Mesenchymal stem cell (in vitro differentiated cells and primary cell): ENCODE measurements around the gene CBX4.

Experiments
- DNase-seq: peaks from one replicate; pipeline ENCODE4 v3.0.0-alpha.2; 2013
- H2AFZ ChIP-seq: one replicate; pipeline ENCODE4 v1.6.1; 2013; ENCODE audit warnings: low read depth, mild to moderate bottlenecking, control low read depth, inconsistent platforms, low read length, moderate library complexity
- H2AK5ac ChIP-seq: 2 replicates; pipeline ENCODE4 v1.6.1; 2013; ENCODE audit warnings: low read length, moderate library complexity, mild to moderate bottlenecking, inconsistent platforms; ENCODE audit not compliant: severe bottlenecking
- H2BK120ac ChIP-seq: one replicate; pipeline ENCODE4 v1.6.1; 2013; ENCODE audit warnings: low read depth, mild to moderate bottlenecking, inconsistent platforms, low read length, moderate library complexity
- H2BK12ac ChIP-seq, 2 experiments: one replicate each; pipeline ENCODE4 v1.6.1; 2013; ENCODE audit warnings: inconsistent platforms in 2 of 2, low read length in 2 of 2, mild to moderate bottlenecking in 2 of 2, moderate library complexity in 2 of 2, control low read depth in 1 of 2
- H2BK15ac ChIP-seq: one replicate; pipeline ENCODE4 v1.6.1; 2013; ENCODE audit warnings: mild to moderate bottlenecking, low read depth, inconsistent platforms; ENCODE audit not compliant: poor library complexity, severe bottlenecking
- H2BK5ac ChIP-seq: 2 replicates; pipeline ENCODE4 v1.6.1; 2013; ENCODE audit warnings: low read depth, mild to moderate bottlenecking, low read length, control low read depth, inconsistent platforms; ENCODE audit not compliant: poor library complexity, severe bottlenecking
- H3K14ac ChIP-seq, 2 experiments: one replicate each; pipeline ENCODE4 v1.6.1; 2013; ENCODE audit warnings: inconsistent platforms in 2 of 2, low read length in 2 of 2, control low read depth in 1 of 2, mild to moderate bottlenecking in 1 of 2, moderate library complexity in 1 of 2
- H3K18ac ChIP-seq, 2 experiments: one replicate each; pipeline ENCODE4 v1.6.1; 2013; ENCODE audit warnings: inconsistent platforms in 2 of 2, low read length in 2 of 2, control low read depth in 1 of 2, low read depth in 1 of 2, mild to moderate bottlenecking in 1 of 2
- H3K23ac ChIP-seq, 2 experiments: one replicate each; pipeline ENCODE4 v1.6.1; 2013; ENCODE audit warnings: inconsistent platforms in 2 of 2, low read length in 2 of 2, mild to moderate bottlenecking in 2 of 2, moderate library complexity in 2 of 2, control low read depth in 1 of 2
- H3K27ac ChIP-seq: 2 replicates; pipeline ENCODE4 v1.5.1; 2013; ENCODE audit warnings: mild to moderate bottlenecking, moderate library complexity, low read length, control low read depth, inconsistent platforms; ENCODE audit not compliant: poor library complexity, severe bottlenecking
- H3K27me3 ChIP-seq, 2 experiments: 2 replicates each; pipeline versions ENCODE4 v1.6.1 to v1.7.0; 2013; ENCODE audit warnings: low read length in 2 of 2, mild to moderate bottlenecking in 2 of 2, moderate library complexity in 2 of 2, control low read depth in 1 of 2, inconsistent platforms in 1 of 2; ENCODE audit not compliant: control insufficient read depth in 1 of 2, insufficient read depth in 1 of 2
- H3K36me3 ChIP-seq, 2 experiments: 2 replicates each; pipeline versions ENCODE4 v1.6.1 to v1.7.0; 2013; ENCODE audit warnings: low read length in 2 of 2, control low read depth in 1 of 2, inconsistent platforms in 1 of 2, low read depth in 1 of 2, mild to moderate bottlenecking in 1 of 2; ENCODE audit not compliant: insufficient read depth in 2 of 2, control insufficient read depth in 1 of 2
- H3K4ac ChIP-seq, 2 experiments: one replicate each; pipeline ENCODE4 v1.6.1; 2013; ENCODE audit warnings: inconsistent platforms in 2 of 2, low read length in 2 of 2, mild to moderate bottlenecking in 2 of 2, moderate library complexity in 2 of 2, control low read depth in 1 of 2, low read depth in 1 of 2
- H3K4me1 ChIP-seq: 2 replicates; pipeline ENCODE4 v1.6.1; 2013; ENCODE audit warnings: low read depth, low read length, control low read depth; ENCODE audit not compliant: control insufficient read depth, insufficient read depth
- H3K4me2 ChIP-seq: 2 replicates; pipeline ENCODE4 v1.6.1; 2013; ENCODE audit warnings: low read length, mild to moderate bottlenecking, inconsistent platforms; ENCODE audit not compliant: poor library complexity, severe bottlenecking
- H3K4me3 ChIP-seq, 2 experiments: 2 replicates each; pipeline versions ENCODE4 v1.5.1 to v1.7.0; 2013; ENCODE audit warnings: low read length in 2 of 2, mild to moderate bottlenecking in 2 of 2, control low read depth in 1 of 2, low read depth in 1 of 2; ENCODE audit not compliant: insufficient read depth in 1 of 2
- H3K79me1 ChIP-seq: replicated peaks from 2 replicates; pipeline ENCODE4 v1.6.1; 2013; ENCODE audit warnings: mild to moderate bottlenecking, control low read depth, low read length, inconsistent platforms; ENCODE audit not compliant: poor library complexity, severe bottlenecking
- H3K9ac ChIP-seq: 2 replicates; pipeline ENCODE4 v1.7.0; 2013; ENCODE audit warnings: mild to moderate bottlenecking, low read length, moderate library complexity
- H3K9me3 ChIP-seq: 2 replicates; pipeline ENCODE4 v1.7.0; 2013; ENCODE audit warnings: mild to moderate bottlenecking, low read length; ENCODE audit not compliant: control insufficient read depth
- H4K8ac ChIP-seq: one replicate; pipeline ENCODE4 v1.6.1; 2013; ENCODE audit warnings: inconsistent platforms, mild to moderate bottlenecking, low read length, moderate library complexity
- H4K91ac ChIP-seq: one replicate; pipeline ENCODE4 v1.6.1; 2013; ENCODE audit warnings: mild to moderate bottlenecking, low read length, inconsistent platforms
- WGBS: methylation state at CpG from one replicate; pipeline ENCODE4 v1.1.7; 2013; ENCODE audit warnings: mixed read lengths; 5-methylcytosine and 5-hydroxymethylcytosine counted together

CBX4 gene

DNA sequence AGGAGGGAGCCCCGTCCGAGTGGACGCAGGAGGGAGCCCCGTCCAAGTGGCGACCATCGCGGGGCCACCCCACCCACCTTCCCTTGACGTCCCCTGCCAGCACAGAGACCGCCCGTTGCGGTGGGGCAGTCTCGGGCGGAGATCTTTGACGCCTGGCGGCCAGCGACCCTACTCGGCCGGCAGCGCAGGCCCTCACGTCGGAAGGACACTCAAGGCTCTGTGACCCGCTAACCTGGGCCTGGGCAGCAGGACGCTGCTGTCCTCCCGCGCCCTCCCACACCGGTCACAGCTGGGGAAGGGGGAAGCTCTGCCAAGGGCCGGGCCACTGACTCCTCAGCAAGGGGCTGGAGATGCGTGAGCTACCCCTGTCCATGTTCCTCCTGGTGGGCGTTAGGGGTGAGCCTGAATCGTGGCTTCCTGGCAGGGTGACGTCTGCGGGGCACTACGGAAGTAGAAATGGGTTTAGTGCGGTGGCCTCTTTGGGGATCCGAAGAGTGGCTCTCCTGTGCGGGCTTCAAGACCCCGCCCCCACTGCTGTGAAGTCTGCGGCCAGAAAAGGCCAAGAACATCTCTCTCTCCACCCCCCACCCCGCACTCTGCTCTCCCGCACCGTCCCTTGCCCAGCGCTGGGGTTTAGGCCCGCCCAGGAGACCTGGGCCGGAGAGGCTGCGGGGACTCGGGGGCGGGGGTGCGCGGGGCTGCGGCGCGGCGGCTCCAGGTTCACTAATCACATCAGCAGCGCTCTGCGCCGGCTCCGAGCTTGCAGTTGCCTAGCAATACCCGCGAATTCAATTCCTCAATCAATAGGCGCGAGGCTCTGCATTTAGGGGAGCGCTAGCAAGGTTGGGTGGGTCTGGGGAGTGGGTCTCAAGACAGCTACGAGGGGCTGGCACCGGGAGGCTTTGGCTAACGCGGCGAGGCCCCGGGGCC, 48.2 kb downstream of the CBX4 start:
- peaks cover 61 to 69% of the 10 kb centered on the region in 2 experiments for H3K27me3 ChIP-seq
- no peak overlapping the region for H4K91ac ChIP-seq
- H3K4me1 ChIP-seq = peaks cover 39% of the 10 kb centered on the region
- no peak overlapping the region for H2AK5ac ChIP-seq
- H3K79me1 ChIP-seq = peaks cover 11% of the 10 kb centered on the region
- H3K18ac ChIP-seq = peak overlapping the region in 1 of 2 experiments; percentile 28
- 9% methylated on average over 62 of the region's 68 CpGs for WGBS
- H3K4ac ChIP-seq = no peak overlapping the region
- peak overlapping the region in 1 of 2 experiments; percentile 51 for H2BK12ac ChIP-seq
- peak overlapping the region in 1 of 2 experiments; percentile 26 for H3K14ac ChIP-seq
- peak overlapping the region in 1 of 2 experiments; percentile 14 for H3K23ac ChIP-seq
- no peak overlapping the region for H4K8ac ChIP-seq
- H2BK5ac ChIP-seq = no peak overlapping the region
- H3K27ac ChIP-seq = no peak overlapping the region
- H3K9ac ChIP-seq = no peak overlapping the region
- H2BK120ac ChIP-seq = peak overlapping the region; percentile 55
- H2BK15ac ChIP-seq = no peak overlapping the region
- H2AFZ ChIP-seq = no peak overlapping the region
- H3K4me2 ChIP-seq = no peak overlapping the region
- no peak for DNase-seq
- peaks cover 0 to 19% of the 10 kb centered on the region in 2 experiments for H3K36me3 ChIP-seq
- H3K9me3 ChIP-seq = no peaks in the 10 kb centered on the region
- no peak overlapping the region for H3K4me3 ChIP-seq

- Histone ChIP-seq H2AK5ac (no peak overlapping the region), H2BK15ac (no peak overlapping the region), H3K4me1 (peaks cover 33% of the 10 kb centered on the region), H4K91ac (no peak overlapping the region), H2BK12ac (no peak overlapping the region), H3K14ac (no peak overlapping the region), H2AFZ (no peak overlapping the region), H3K23ac (no peak overlapping the region), H3K4ac (no peak overlapping the region), H3K4me2 (peak overlapping the region; percentile 10), H3K27me3 (peaks cover 61 to 78% of the 10 kb centered on the region in 2 experiments), H3K36me3 (peaks cover 0 to 18% of the 10 kb centered on the region in 2 experiments), H3K79me1 (peaks cover 8% of the 10 kb centered on the region), H3K27ac (no peak overlapping the region), H3K9me3 (no peaks in the 10 kb centered on the region), H2BK5ac (no peak overlapping the region), H2BK120ac (no peak overlapping the region), H3K4me3 (peak overlapping the region in 1 of 2 experiments; percentile 5), H3K18ac (no peak overlapping the region), H3K9ac (no peak overlapping the region), H4K8ac (peak overlapping the region; percentile 45)
- DNase-seq = no peak
- 21% methylated on average over 55 of the region's 74 CpGs for WGBS
Observed at GRCh38 chr17:79789943-79790804, 49.1 kb downstream of the CBX4 start.

- no peaks in the 10 kb centered on the region for H3K9me3 ChIP-seq
- H3K4me3 ChIP-seq = peak overlapping the region in 1 of 2 experiments; percentile 5
- no peak overlapping the region for H3K27ac ChIP-seq
- peaks cover 26% of the 10 kb centered on the region for H3K4me1 ChIP-seq
- peak overlapping the region in 1 of 2 experiments; percentile 37 for H3K18ac ChIP-seq
- H3K4me2 ChIP-seq = peak overlapping the region; percentile 10
- H3K23ac ChIP-seq = peak overlapping the region in 1 of 2 experiments; percentile 60
- H2BK120ac ChIP-seq = no peak overlapping the region
- H4K91ac ChIP-seq = no peak overlapping the region
- H3K36me3 ChIP-seq = peaks cover 0 to 18% of the 10 kb centered on the region in 2 experiments
- H2BK12ac ChIP-seq = peak overlapping the region in 1 of 2 experiments; percentile 51
- H3K79me1 ChIP-seq = no peaks in the 10 kb centered on the region
- H2BK15ac ChIP-seq = peak overlapping the region; percentile 74
- H3K14ac ChIP-seq = no peak overlapping the region
- peaks cover 61 to 82% of the 10 kb centered on the region in 2 experiments for H3K27me3 ChIP-seq
- H3K9ac ChIP-seq = no peak overlapping the region
- H2BK5ac ChIP-seq = no peak overlapping the region
- no peak overlapping the region for H4K8ac ChIP-seq
- no peak overlapping the region for H3K4ac ChIP-seq
- no peak overlapping the region for H2AK5ac ChIP-seq
- 7% methylated on average over 33 of the region's 52 CpGs for WGBS
- no peak overlapping the region for H2AFZ ChIP-seq
- no peak for DNase-seq
Observed at GRCh38 chr17:79788989-79789942, 50.0 kb downstream of the CBX4 start.
